B cell (primary cell): ENCODE measurements around the gene TSPAN14. TPM values are rescaled to one million over a fixed set of nuclear protein-coding genes. Genes with fewer than 3 reads are reported as not detected.
A peak's percentile ranks its signal among the peaks of the same experiment; 100 is the strongest.

Experiments
- ATAC-seq: fragments of 200-7000 bp; cut with Tn5 transposase; one replicate; pipeline ENCODE4 v1.10.0; 2021; ENCODE audit warnings: low read depth, mild to moderate bottlenecking, moderate number of reproducible peaks, moderate library complexity
- CTCF ChIA-PET: fragments of 350-600 bp; sonication (Branson Sonifier 250); formaldehyde crosslinking; loops from one replicate; lab custom pipeline; 2021; ENCODE audit warnings: antibody characterized with exemption, inconsistent platforms; lab: Charles Lee
- POLR2A ChIA-PET: fragments of 350-600 bp; sonication (Branson Sonifier 250); formaldehyde crosslinking; loops from one replicate; lab custom pipeline; 2021; ENCODE audit warnings: antibody characterized with exemption; lab: Charles Lee
- DNase-seq: peaks from one replicate; pipeline ENCODE4 v3.0.0; 2013
- H2AFZ ChIP-seq: 2 replicates; pipeline ENCODE4 v1.6.1; 2012; ENCODE audit warnings: mild to moderate bottlenecking, low read depth, low read length; ENCODE audit not compliant: insufficient read depth, poor library complexity, severe bottlenecking
- H3K27ac ChIP-seq, 2 donors: 1 replicate in 1 of 2; 2 replicates in 1 of 2; pipeline ENCODE4 v1.5.1; 2012 to 2013; ENCODE audit warnings: low read length in 2 of 2, mild to moderate bottlenecking in 2 of 2, moderate library complexity in 1 of 2
- H3K27me3 ChIP-seq, 4 experiments: fragments of 200-600 bp in 1 of 4; sonication (generic) in 1 of 4; replicated peaks in 1 of 4; 1 replicate in 2 of 4; 2 replicates in 2 of 4; pipeline versions ENCODE4 v1.6.1 to v1.7.0; 2013 to 2016; ENCODE audit warnings: low read length in 3 of 4, mild to moderate bottlenecking in 2 of 4, mixed read lengths in 1 of 4, moderate library complexity in 1 of 4; ENCODE audit not compliant: insufficient read depth in 4 of 4, control insufficient read depth in 3 of 4; ENCODE audit errors: control extremely low read depth in 1 of 4
- H3K36me3 ChIP-seq, 2 experiments: replicated peaks in 1 of 2; 1 replicate in 1 of 2; 2 replicates in 1 of 2; pipeline versions ENCODE4 v1.6.1 to v1.7.1; 2013; ENCODE audit warnings: low read length in 1 of 2; ENCODE audit not compliant: insufficient read depth in 2 of 2, control insufficient read depth in 1 of 2; ENCODE audit errors: control extremely low read depth in 1 of 2, extremely low read depth in 1 of 2
- H3K4me1 ChIP-seq, 2 donors: fragments of 200-600 bp in 1 of 2; sonication (generic) in 1 of 2; 1 replicate in 1 of 2; 2 replicates in 1 of 2; pipeline versions ENCODE4 v1.5.1 to v1.6.1; 2013 to 2017; ENCODE audit warnings: low read length in 2 of 2; ENCODE audit not compliant: control insufficient read depth in 2 of 2, insufficient read depth in 2 of 2
- H3K4me2 ChIP-seq: replicated peaks from 2 replicates; pipeline ENCODE3; 2012; ENCODE audit warnings: mild to moderate bottlenecking, low read depth, low read length; ENCODE audit not compliant: poor library complexity, severe bottlenecking
- H3K4me3 ChIP-seq, 5 experiments: fragments of 200-600 bp in 1 of 5; sonication (generic) in 1 of 5; 1 replicate in 3 of 5; 2 replicates in 2 of 5; pipeline versions ENCODE4 v1.5.1 to v1.7.0; 2011 to 2016; ENCODE audit warnings: low read length in 4 of 5, mild to moderate bottlenecking in 4 of 5, low read depth in 2 of 5, control low read depth in 1 of 5, moderate library complexity in 1 of 5; ENCODE audit not compliant: insufficient read depth in 1 of 5; ENCODE audit errors: control extremely low read depth in 1 of 5, extremely low read depth in 1 of 5
- H3K79me2 ChIP-seq: fragments of 200-600 bp; sonication (generic); one replicate; pipeline ENCODE4 v1.6.0; 2016; ENCODE audit warnings: low read length; ENCODE audit not compliant: control insufficient read depth, insufficient read depth
- H3K9ac ChIP-seq: fragments of 200-600 bp; sonication (generic); 2 replicates; pipeline ENCODE4 v1.6.1; 2017; ENCODE audit warnings: mild to moderate bottlenecking, low read length, moderate library complexity
- H3K9me3 ChIP-seq, 3 donors: one replicate each; pipeline versions ENCODE4 v1.6.1 to v1.7.1; 2013; ENCODE audit warnings: low read length in 2 of 3; ENCODE audit not compliant: control insufficient read depth in 2 of 3, insufficient read depth in 1 of 3; ENCODE audit errors: control extremely low read depth in 1 of 3
- H4K20me1 ChIP-seq: 2 replicates; pipeline ENCODE4 v1.6.0; 2012; ENCODE audit warnings: mild to moderate bottlenecking, low read length; ENCODE audit not compliant: insufficient read depth, control insufficient read depth, poor library complexity, severe bottlenecking
- H3K27ac Mint-ChIP-seq: one replicate; pipeline ENCODE4 v1.8.0; 2021; ENCODE audit warnings: mixed read lengths
- H3K27me3 Mint-ChIP-seq: one replicate; pipeline ENCODE4 v1.8.0; 2021; ENCODE audit warnings: mixed read lengths
- H3K4me1 Mint-ChIP-seq: one replicate; pipeline ENCODE4 v1.8.0; 2021; ENCODE audit warnings: mixed read lengths
- H3K4me3 Mint-ChIP-seq: one replicate; pipeline ENCODE4 v1.8.0; 2021; ENCODE audit warnings: mixed read lengths
- H3K9me3 Mint-ChIP-seq: one replicate; pipeline ENCODE4 v1.8.0; 2022; ENCODE audit warnings: mixed read lengths; ENCODE audit not compliant: insufficient read depth
- EZH2 ChIP-seq: IDR thresholded peaks from 2 replicates; pipeline ENCODE4 v1.6.1; 2012; ENCODE audit warnings: borderline replicate concordance, low read depth, mild to moderate bottlenecking, moderate library complexity, low read length; ENCODE audit not compliant: insufficient read depth, poor library complexity, severe bottlenecking
- WGBS: methylation state at CpG from one replicate; pipeline ENCODE4 v1.1.5; 2013; ENCODE audit warnings: missing lambda C conversion rate; ENCODE audit not compliant: insufficient coverage; 5-methylcytosine and 5-hydroxymethylcytosine counted together
- intact Hi-C: fragments of 100-400 bp; cut with micrococcal nuclease; formaldehyde crosslinking; loops from one replicate; pipeline ENCODE4 v1.10.0; 2022
- polyA plus RNA-seq: library from polyadenylated mRNA; depleted of rRNA; stranded (reverse); fragments of >200 nt; gene quantifications from 2 replicates; pipeline ENCODE4 v1.2.3, GENCODE V29; 2012
- total RNA-seq, 2 donors: library from RNA; stranded (reverse); fragments of 120-200 nt in 1 of 2; gene quantifications; 1 replicate in 1 of 2; 2 replicates in 1 of 2; pipeline versions ENCODE4 v1.2.3 to v1.2.4, GENCODE V29; 2013 to 2022
- TF ChIP-seq, protein P1 (sequence below): fragments of 200-600 bp; IDR thresholded peaks from one replicate; pipeline ENCODE4 v1.8.0; 2022; ENCODE audit warnings: antibody characterized with exemption, mild to moderate bottlenecking

Gene TSPAN14
- total and polyA plus RNA-seq, 2 donors (not counting 1 experiment from before 2014, with no cell fraction given), result 27.8 to 55.3 TPM

- Mint-ChIP-seq H3K27ac (peak overlapping the region; percentile 53), H3K9me3 (no peaks in the 10 kb centered on the region), H3K4me1 (peaks cover 30% of the 10 kb centered on the region), H3K4me3 (peak overlapping the region; percentile 15), H3K27me3 (no peaks in the 10 kb centered on the region)
- peak; percentile 50 for DNase-seq
- H2AFZ ChIP-seq, result peak overlapping the region; percentile 4
- H3K4me3 ChIP-seq, result peak overlapping the region in 1 of 5 experiments; percentile 29
- peak; percentile 78 for ATAC-seq
- H3K9me3 ChIP-seq, result no peaks in the 10 kb centered on the region
- peak overlapping the region; percentile 28 for H3K9ac ChIP-seq
- ChIA-PET POLR2A (interaction anchor here (0.7 to 1.8 kb wide), 5 partner anchors 10 to 976 kb away, joined by 3 to 6 read pairs (median 4); partner anchors contain the start of gene PRXL2A), CTCF (interaction anchor here (0.7 to 5.6 kb wide), 9 partner anchors 9 to 83 kb away, joined by 3 to 46 read pairs (median 3); partner anchors contain the start of gene PRXL2A)
- intact Hi-C loops, result no loop called here
- H3K4me1 ChIP-seq, result peaks cover 24 to 31% of the 10 kb centered on the region in 2 donors
- WGBS, result 54% methylated on average over 5 of the region's 8 CpGs
- peak overlapping the region; percentile 62 for H3K4me2 ChIP-seq
- H3K79me2 ChIP-seq, result peaks cover 3% of the 10 kb centered on the region
- no peak for TF ChIP-seq EZH2
- TF ChIP-seq, protein P1, sequence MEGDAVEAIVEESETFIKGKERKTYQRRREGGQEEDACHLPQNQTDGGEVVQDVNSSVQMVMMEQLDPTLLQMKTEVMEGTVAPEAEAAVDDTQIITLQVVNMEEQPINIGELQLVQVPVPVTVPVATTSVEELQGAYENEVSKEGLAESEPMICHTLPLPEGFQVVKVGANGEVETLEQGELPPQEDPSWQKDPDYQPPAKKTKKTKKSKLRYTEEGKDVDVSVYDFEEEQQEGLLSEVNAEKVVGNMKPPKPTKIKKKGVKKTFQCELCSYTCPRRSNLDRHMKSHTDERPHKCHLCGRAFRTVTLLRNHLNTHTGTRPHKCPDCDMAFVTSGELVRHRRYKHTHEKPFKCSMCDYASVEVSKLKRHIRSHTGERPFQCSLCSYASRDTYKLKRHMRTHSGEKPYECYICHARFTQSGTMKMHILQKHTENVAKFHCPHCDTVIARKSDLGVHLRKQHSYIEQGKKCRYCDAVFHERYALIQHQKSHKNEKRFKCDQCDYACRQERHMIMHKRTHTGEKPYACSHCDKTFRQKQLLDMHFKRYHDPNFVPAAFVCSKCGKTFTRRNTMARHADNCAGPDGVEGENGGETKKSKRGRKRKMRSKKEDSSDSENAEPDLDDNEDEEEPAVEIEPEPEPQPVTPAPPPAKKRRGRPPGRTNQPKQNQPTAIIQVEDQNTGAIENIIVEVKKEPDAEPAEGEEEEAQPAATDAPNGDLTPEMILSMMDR, result no peak
- H3K27ac ChIP-seq, result no peak overlapping the region
- no peaks in the 10 kb centered on the region for H3K36me3 ChIP-seq
- no peaks in the 10 kb centered on the region for H3K27me3 ChIP-seq
- no peaks in the 10 kb centered on the region for H4K20me1 ChIP-seq
Observed at GRCh38 chr10:80421707-80422536, 32.2 kb upstream of the TSPAN14 start.

- Mint-ChIP-seq H3K4me1 (peaks cover 21% of the 10 kb centered on the region), H3K9me3 (no peaks in the 10 kb centered on the region), H3K4me3 (no peak overlapping the region), H3K27me3 (no peaks in the 10 kb centered on the region), H3K27ac (no peak overlapping the region)
- no peaks in the 10 kb centered on the region for H3K27me3 ChIP-seq
- intact Hi-C loops, result no loop called here
- POLR2A ChIA-PET, result no interaction called here
- no peak overlapping the region for H3K27ac ChIP-seq
- H3K9ac ChIP-seq, result no peak overlapping the region
- no peak overlapping the region for H3K4me2 ChIP-seq
- no peak overlapping the region for H2AFZ ChIP-seq
- 100% methylated on average over 1 of the region's 2 CpGs for WGBS
- no peaks in the 10 kb centered on the region for H4K20me1 ChIP-seq
- no peak for TF ChIP-seq EZH2
- TF ChIP-seq, protein P1, result no peak
- ATAC-seq (no peak), DNase-seq (no peak)
- peaks cover 17 to 18% of the 10 kb centered on the region in 2 donors for H3K4me1 ChIP-seq
- CTCF ChIA-PET, result interaction anchor here (0.9 to 3.0 kb wide), 4 partner anchors 18 to 90 kb away, joined by 3 to 14 read pairs (median 4); no protein-coding TSS in a partner anchor
- H3K36me3 ChIP-seq, result no peaks in the 10 kb centered on the region
- no peaks in the 10 kb centered on the region for H3K9me3 ChIP-seq
- no peak overlapping the region for H3K4me3 ChIP-seq
- H3K79me2 ChIP-seq, result peaks cover 3% of the 10 kb centered on the region
Observed at GRCh38 chr10:80425901-80426300, 28.2 kb upstream of the TSPAN14 start.
